CD4-positive, alpha-beta T cell treated with Interleukin-6 at 100 ng/mL for 8 hours (primary cell): Measurements from ENCODE around the gene REXO1.
"Not testable (repeated sequence)": the region's sequence is repeated elsewhere in the genome, so short reads cannot be mapped to it uniquely, and the experiment has no call there.

Source experiments
- DNase-seq: peaks from one replicate; pipeline ENCODE4 v3.0.0-alpha.2; 2020; ENCODE audit warnings: mixed read lengths, low spot score

The REXO1 gene

DNA sequence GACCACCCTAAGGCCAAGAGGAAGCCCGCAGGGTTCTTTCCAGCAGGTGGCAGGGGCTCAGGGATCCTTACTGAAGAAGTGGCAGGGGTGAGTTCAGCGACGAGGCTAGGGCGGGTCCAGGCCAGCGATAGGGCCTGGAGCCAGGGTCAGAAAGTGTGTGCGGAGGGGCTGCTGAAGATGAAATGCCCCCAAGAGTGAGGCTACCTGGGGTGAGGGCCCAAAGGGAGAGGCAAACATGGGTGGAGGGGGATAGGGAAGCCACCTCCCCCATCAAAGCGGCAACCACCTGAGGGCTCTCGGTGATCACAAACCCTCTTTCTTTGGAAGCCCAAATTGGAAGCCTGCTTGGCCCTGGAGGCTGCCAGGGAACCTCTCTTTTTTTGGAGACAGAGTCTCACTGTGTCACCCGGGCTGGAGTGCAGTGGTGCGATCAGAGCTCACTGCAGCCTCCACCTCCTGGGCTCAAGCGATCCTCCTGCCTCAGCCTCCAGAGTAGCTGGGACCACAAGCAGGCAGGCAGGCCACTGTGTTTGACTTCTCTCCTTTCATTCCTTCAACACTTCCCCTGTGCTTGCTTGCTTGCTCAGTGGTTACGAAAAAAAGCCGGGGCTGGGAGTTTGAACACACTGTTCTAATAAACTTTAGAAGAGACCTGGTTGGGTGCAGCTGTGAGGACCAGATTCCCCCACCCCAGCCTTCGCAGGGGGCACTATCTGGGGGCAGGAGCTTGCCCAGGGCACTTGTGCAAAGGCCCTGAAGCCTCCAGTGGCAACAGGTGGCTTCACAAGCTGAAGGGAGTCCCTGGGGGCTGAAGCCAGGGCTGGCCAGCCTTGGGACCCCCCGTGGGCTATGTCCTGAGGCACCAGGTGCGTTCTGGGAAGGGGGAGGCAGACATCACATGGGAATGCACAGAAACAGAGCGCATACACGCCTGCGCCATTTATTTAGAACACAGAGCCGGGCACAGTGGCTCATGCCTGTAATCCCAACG, 34.8 kb downstream of the REXO1 start:
- no peak for DNase-seq

DNA sequence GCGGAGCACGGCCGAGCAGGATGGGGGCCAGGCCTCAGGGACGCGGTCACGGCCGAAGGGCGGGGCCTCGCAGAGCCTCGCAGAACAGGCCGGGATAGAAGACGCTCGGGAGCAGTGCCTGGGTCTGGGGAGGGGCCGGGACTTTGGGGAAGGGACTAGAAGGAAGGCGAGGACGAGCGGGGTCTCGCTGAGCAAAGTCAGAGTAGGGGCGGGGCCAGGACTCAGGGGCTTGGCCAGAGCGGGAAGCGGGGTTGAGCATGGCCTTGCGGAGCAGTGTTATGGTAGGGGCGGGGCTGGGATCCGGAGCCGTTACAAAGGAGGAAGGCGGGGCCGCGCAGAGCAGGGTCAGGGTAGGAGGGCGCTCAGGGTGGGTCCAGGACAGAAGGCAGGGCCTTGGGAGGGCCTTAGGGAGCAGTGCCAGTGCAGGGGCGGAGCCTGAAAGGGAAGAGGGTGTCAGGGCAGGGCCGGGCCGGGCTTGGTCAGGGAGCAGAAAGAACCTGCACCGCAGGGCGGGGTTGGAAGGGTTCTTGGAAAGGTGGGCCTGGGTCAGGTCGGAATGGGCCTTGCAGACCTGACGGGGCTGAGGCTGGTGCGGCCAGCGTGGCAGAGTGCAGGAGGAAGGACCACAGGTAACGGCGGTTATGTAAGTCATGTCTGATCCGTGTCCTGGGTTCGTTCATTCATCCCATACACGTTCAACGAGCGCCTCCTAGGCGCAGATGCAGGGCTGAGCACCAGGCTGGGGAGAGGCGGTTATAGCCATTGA, 35.7 kb downstream of the REXO1 start:
- peak; percentile 90 for DNase-seq

DNA sequence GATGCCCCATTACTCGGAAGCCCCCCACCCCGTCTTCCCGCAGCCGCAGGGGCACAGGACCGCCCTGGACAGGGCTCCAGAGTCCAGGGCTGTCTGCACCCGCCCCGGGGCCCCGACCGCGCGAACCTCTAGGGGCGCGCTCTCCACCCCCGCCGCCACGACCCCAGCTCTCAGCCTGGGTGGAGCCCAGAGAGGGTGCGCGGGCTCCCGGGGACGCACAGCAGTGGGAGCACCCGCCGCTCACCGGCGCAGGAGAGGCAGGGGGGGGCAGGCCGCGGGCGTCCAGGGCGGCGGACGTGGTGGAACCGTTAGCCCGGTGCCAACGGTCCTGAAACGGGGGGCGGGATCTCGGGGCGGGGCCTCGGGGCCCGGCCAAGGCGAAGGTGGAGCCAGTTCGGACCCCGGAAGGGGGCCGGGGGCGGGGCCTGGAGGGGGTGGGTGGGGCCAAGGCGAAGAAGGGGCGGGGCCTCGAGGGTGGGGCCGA, 36.3 kb downstream of the REXO1 start, which contains the start of gene ATP8B3:
Gene ATP8B3 (minus strand): TSS at position 335 of the 484 bp plus-strand sequence. CDS start 540 bp downstream, outside the sequence.
- DNase-seq = no peak

DNA sequence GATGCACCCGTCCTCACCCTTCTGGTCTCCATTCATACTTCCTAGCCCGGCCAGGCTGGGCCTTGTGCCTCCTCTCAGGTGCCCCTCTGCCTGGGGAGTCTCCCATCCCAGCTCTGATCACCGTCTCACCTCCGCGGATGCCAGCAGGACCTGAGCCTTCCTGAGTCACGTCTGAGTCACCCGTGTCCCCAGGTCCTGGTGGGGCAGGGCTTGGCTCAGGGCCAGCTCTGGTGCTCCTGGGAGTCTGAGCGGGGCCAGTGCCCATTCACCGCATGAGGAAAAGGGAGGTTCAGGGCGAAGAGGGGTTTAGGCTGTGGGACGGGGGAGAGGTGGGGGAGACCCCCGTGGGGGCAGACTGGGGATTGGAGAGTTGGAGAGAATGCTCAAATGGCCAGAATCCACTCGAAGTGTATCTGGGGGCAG, 36.8 kb downstream of the REXO1 start:
- peak; percentile 47 for DNase-seq

DNA sequence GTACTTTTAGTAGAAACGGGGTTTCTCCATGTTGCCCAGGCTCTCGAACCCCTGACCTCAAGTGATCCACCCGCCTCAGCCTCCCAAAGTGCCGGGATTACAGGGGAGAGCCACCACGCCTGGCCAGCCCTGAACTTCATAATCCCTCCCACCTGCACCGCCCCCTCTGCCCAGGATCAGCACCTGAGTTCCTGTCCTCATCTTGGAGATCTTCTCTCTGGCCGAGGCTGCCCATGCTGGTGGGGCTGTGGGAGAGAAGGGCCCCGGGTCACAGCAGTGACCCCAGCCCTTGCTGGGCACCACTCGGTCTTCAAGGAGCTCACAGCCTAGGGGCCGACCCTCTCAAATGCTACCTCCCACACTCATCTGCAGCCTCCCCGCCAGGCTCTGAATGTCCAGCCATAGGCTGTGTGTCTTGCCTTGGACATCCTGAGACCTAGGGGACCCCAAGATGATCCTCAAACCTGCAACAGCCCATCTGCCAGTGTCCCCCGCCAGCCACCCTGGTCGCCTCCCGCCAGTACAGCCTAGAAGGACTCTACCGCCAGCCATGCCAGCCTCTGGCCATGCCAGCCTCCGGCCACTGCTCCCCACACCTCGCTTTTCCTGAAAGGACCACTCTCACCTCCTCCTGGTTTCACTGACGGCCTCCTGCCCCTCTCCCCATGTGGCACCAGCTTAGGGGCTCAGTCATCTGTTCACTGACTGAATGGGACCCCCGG, 37.7 kb downstream of the REXO1 start:
- DNase-seq = no peak

DNA sequence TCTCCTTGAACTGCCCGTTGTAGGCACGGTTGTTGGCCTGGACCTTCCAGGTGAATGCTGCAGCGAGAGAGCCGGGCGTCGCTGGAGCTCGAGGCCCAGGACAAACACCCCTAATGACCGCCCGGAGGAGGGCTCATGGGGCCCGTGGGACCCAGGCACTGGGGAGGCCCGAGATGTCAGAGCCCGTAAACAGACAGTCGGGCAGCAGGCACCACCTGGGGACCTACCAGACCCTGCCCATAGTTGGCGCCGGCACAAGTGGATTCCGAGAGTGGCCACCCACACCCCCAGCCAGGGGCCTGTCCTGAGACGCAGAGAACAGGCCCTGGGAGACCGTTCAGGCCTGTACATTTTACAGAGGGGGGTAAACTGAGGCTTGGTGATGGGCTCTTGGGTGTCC, 38.6 kb downstream of the REXO1 start:
- no peak for DNase-seq

DNA sequence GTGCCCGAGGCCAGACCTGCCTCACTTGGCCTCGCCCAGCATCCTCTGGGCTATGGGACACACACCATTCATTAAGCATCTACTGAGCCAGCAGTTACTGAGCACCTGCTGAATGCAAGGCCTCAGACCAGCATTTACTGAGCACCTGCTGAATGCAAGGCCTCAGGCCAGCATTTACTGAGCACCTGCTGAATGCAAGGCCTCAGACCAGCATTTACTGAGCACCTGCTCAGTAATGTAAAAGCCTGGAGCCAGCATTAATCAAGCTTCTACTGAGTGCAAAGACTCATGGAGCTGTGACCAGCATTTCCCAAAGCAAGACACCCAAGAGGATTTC, 39.9 kb downstream of the REXO1 start:
- no peak for DNase-seq

DNA sequence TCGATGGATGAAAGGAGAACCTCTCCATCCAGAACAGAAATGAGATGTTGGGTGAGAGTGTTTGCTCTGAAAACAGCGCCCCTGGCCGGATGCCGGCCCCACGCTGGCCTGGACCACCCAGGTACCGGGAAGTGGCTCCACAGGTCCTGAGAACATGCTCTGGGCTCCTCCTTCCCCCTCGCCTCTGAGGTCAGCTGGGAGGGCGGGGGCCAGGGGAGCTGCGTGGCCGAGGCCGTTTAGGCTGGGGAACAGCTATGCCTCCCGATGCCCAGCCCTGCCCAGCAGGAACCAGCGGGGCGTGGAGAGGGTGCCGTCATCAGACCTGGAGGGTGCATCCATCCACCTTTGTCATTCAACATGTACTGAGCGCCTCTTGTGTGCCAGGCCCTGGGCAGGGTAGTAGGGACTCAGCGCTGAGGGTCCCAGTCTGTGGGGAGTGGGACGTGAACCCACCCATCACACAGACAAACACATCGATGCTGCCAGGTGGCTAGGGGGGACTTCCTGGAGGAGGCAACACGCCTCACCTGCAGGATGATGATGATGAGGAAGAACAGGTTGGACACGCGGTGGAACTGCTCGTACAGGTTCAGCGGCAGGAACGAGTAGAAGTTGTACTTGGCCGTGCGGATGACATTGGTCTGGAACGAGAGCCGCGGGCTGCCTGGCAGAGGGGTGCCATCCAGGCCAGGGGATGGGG, 40.4 kb downstream of the REXO1 start:
- no peak for DNase-seq

DNA sequence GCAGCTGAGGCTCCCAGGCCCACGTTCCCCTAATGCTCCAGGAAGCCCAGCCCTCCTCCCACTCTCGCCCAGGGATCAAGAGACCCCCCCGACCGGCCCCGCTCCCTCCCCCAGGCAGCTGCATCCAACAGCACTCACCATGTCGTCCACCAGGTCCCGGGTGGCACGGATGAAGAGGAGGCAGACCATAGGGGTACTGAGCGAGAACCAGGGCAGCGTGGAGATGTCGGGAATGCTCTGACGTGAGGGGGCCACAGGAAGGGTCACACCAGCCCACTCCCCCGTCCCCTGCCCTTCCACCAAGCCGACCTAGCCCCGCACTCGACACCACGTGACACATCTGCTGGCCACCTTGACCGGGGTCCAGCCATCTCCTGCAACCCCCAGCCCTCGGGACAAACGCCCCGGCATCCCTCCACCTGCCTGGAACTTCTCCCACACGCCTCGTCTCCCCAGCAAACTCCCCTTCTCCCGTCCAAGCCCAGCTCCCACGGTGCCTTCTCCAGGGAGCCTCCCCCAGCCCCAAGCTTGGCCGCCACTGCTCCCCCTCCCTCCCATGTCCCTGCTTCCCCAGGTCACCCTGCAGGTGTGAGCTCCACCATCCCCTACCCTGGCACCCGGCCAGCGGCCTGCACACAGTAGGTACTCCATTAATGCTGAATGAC, 41.1 kb downstream of the REXO1 start:
- no peak for DNase-seq

DNA sequence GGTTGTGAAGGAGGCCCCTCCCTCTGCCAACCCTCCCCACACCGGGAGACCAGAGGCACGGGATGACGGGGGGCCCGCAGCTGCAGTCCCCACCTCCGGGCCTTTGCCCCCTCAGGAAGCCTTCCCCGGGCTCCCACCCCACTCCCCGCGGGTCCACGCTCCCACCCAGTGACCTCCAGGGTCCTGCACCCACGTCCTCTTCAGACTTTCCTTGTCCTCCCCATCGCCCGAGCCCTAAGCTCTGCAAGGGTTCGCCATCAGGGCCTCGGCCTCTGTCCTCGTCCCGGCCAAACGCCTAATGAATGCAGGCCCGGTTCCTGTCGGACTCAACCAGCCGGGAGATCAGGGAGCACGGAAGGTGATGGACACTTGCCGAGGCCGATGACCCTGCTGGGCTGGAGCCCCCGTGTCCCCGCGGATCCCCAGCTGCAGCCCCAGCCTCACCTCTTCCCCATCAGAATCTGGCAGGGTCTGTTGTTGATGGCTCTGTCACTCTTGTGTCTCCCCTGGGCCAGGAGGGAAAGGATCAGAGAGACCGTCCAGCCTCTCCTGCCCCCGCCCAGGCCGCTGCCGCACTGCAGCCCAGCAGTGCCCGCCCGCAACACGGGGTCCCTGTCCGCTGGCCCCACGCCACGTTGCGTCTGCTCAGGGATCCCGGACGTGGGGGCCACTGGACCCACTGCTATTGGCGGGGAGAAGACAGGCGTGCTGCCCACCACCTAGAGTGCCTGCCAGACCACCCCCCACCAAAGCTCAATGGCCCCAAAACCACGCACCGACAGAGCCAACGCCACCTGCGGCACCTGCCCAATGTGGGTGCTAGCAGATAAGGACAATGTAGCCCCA, 41.9 kb downstream of the REXO1 start:
- no peak for DNase-seq

DNA sequence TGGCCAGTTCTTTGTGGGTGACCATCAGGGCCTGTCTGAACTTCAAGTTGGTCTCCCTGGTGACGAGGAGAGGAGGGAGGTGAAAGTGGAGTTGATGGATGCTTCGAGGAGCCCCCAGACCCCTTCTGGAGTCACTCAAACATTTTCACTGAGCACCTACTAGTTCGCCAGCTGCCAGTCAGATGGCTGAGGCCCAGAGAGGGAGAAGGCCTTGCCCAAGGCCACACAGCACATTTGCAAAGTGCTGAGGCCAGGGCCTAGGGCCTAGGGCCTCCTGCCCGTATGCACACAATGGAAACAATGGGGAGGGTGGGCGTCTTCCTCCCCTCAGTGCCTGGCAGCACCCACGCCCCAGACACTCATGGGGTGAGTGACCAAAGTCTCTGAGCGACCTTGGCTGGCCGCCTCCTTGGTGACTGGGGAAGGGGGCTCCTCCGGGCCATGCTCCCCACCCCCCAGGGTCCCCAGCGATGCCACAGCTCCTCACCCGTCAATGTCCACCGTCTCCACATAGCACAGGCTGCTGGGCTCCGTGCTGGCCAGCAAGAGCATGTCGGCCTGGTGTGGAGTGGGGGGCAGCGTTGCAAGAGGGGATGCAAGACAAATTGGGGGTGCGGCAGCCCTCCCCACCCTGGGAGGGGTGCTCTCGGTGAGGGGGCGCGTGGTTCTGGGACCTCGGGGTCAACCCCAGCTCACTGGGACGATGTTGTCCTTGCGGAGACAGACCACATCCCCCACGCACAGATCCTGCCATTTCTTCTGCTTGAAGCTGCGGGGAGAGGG, 42.7 kb downstream of the REXO1 start:
- DNase-seq = no peak

DNA sequence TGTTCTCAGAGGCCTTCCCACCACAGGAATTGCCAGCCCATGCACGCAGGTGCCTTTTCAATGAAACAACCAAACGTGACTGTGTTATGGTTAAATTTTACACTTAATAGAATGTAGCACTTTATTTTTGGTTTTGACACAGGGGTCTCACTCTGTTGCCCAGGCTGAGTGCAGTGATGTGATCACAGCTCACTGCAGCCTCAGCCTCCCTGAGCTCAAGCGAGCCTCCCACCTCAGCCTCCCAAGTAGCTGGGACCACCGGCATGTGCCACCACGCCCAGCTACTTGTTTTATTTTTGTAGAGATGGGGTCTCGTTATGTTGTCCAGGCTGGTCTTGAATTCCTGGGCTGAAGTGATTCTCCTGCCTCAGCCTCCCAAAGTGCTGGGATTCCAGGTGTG, 43.4 kb downstream of the REXO1 start:
- no peak for DNase-seq

DNA sequence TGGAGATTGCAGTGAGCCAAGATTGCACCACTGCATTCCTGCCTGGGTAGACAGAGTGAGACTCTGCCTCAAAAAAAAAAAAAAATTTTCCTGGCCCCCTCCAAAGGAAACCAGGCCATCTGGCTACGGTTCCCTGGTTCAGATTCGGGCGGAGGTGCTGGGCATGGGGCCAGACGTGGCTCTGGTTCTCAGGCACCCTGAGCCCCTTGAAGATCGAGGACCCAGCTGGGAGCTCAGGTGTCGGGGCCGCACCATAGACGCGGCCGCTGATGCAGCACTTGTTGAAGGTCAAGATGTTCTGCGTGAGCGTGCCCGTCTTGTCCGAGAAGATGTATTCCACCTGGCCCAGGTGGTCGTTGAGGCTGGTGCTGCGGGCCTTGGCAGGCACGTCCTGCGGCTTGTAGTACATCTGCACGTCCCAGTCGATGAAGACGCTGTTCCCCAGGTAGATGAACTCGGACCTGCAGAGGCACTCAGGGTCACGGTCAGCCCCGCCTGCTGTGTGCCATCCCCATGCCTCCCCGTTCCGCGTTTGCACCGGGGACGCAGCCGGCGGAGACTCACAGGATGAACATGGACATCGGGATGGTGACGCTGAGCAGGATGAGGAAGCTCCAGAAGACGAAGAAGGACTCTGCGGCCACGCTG, 48.5 kb downstream of the REXO1 start:
- no peak for DNase-seq

DNA sequence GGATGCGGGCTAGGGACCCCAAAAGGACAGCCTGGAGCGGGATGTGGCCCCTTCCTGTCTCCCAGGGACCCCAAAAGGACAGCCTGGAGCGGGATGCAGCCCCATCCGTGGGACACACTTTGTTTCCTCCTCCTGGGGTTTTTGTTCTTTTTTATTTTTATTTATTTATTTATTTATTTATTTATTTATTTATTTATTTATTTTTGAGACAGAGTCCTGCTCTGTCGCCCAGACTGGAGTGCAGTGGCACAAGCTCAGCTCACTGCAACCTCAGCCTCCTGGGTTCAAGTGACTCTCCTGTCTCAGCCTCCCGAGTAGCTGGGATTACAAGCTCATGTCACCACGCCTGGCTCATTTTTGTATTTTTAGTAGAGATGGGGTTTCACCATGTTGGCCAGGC, 51.0 kb downstream of the REXO1 start:
- DNase-seq = not testable (repeated sequence)

DNA sequence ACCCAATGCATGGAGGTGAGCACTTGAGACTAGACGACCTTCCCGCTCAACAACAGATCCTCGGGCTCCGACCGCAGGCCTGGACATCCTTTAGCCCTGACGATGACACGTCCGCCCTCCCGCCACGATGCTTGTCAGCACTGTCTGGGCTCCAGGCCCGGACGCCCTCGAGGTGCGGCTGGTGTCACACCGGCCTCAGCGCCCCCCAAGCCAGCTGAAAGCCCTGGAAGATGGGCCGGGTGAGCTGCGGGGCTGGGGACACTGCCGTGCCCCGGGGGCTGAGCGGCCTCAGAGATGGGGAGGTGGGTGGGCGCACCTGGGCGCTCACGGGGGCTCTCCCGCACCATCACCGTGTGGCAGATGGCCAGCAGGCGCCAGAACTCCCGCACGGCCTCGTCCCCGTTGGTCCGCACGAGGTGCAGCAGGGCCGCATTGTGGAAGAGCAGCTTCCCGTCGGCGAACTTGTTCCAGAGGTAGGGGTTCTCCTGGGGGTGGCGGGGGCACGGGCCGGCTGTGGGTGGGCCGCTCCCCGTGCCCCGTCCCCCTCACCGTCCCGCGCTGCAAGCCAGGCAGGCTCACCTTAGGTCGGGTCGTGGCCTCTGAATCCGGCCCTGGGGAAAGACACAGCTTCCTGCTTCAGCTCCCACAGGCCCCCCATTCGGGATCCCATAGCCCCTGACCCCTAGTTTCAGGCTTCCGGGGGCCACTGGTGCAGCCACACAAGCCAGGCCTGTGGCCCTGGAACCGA, 51.7 kb downstream of the REXO1 start:
- no peak for DNase-seq

DNA sequence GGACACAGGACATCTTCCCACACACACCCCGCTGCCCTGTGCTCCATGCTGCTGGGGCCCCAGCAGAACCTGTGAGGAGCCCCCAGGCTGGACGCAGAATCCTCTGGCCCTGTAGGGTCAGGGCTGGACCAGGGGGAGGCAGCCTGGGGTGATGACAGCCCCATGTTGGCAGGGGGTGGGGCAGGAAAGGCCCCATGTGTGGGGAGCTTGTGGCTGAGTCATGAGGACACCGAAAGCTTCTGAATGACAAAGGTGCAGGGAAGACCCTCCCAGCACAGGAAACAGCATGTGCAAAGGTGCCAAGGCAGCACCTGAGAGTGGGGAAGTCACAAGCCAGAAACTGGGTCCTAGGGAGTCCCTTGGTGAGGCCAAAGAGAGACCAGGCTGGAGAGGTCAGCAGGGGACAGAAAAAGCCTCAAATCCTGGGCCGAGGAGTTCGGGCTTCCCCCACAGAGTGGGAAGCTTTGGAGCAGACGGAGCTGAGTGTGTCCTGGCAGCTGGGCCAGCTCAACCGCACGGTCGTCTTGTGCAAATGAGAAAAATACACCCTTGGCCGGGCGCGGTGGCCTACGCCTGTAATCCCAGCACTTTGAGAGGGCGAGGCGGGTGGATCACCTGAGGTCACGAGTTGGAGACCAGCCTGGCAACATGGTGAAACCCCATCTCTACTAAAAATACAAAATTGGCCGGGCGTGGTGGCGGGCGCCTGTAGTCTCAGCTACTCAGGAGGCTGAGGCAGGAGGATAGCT, 53.7 kb downstream of the REXO1 start:
- no peak for DNase-seq

DNA sequence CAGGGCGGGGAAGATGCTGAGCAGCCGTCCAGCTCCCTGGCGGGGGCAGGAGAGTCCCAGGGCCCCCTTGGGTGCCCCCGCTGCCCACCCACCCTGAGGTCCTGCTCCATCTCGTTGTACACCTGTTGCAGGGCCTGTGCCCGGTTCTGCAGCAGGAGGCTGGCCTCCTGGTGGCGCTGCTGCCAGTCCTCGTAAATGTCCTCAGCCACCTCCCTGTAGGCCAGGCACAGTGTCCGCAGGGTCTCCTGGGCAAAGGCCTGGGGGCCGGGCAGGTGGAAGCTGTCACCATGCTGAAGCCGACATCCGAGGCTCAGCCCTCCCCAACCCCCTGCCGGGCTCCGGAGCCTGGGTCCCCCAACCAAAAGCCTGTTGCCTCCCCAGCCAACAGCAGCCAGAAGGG, 56.4 kb downstream of the REXO1 start:
- no peak for DNase-seq
